Activated naive CD4-positive, alpha-beta T cell treated with anti-CD3 and anti-CD28 coated beads for 36 hours (primary cell): ENCODE data around the gene PRKN. TPM values are rescaled to one million over a fixed set of nuclear protein-coding genes. Genes with fewer than 3 reads are reported as not detected.
"Not testable (repeated sequence)": the region's sequence is repeated elsewhere in the genome, so short reads cannot be mapped to it uniquely, and the experiment has no call there.

Source experiments
- CTCF ChIA-PET: fragments of 350-600 bp; sonication (Branson Sonifier 250); formaldehyde crosslinking; loops from one replicate; lab custom pipeline; 2021; ENCODE audit warnings: antibody characterized with exemption; lab: Charles Lee
- DNase-seq: peaks from one replicate; pipeline ENCODE4 v3.0.0-alpha.2; 2020
- H3K27ac Mint-ChIP-seq: one replicate; pipeline ENCODE4 v1.8.0; 2021; ENCODE audit warnings: mild to moderate bottlenecking, mixed read lengths
- H3K27me3 Mint-ChIP-seq: one replicate; pipeline ENCODE4 v1.8.0; 2021; ENCODE audit warnings: low read depth, mixed read lengths
- H3K36me3 Mint-ChIP-seq: one replicate; pipeline ENCODE4 v1.8.0; 2021; ENCODE audit warnings: low read depth, mixed read lengths
- H3K4me1 Mint-ChIP-seq: one replicate; pipeline ENCODE4 v1.8.0; 2021; ENCODE audit warnings: low read depth, mixed read lengths
- H3K4me3 Mint-ChIP-seq: one replicate; pipeline ENCODE4 v1.8.0; 2021; ENCODE audit warnings: mild to moderate bottlenecking, moderate library complexity, mixed read lengths
- H3K9me3 Mint-ChIP-seq: one replicate; pipeline ENCODE4 v1.8.0; 2021; ENCODE audit warnings: mixed read lengths
- intact Hi-C: fragments of 100-400 bp; cut with micrococcal nuclease; formaldehyde crosslinking; loops from one replicate; pipeline ENCODE4 v1.15.1; 2023
- total RNA-seq, 2 experiments: library from RNA; stranded (reverse); gene quantifications; one replicate each; pipeline ENCODE4 v1.2.3, GENCODE V29; 2021

PRKN gene
- total RNA-seq, 2 experiments from 2014 or later, result 0.33 to 0.72 TPM

DNA sequence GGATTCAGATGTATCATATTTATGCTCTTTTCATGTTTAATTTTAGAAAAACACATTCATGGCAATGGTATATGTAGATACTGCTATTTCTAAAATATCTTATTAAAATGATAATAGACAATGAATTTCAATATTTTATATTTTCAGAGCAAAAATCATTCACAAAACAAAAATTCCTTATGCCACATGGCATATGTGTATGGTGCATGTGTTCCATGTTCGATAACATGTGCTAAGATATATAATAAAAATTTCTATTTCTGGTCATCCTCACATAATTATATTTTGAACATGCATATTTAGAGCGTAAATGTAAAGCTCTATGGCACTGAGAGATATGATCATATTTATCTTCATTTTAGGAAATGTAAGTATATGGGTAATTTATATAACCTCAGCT is 847.5 kb downstream of the PRKN start:
- DNase-seq, result no peak
- Mint-ChIP-seq H3K27me3 (no peaks in the 10 kb centered on the region), H3K27ac (no peak overlapping the region), H3K36me3 (no peaks in the 10 kb centered on the region), H3K9me3 (no peaks in the 10 kb centered on the region), H3K4me1 (no peaks in the 10 kb centered on the region), H3K4me3 (no peak overlapping the region)
- CTCF ChIA-PET, result interaction anchor here (0.6 kb wide), 1 partner anchor 37 kb away, joined by 3 read pairs; no protein-coding TSS in a partner anchor
- intact Hi-C loops, result no loop called here

DNA sequence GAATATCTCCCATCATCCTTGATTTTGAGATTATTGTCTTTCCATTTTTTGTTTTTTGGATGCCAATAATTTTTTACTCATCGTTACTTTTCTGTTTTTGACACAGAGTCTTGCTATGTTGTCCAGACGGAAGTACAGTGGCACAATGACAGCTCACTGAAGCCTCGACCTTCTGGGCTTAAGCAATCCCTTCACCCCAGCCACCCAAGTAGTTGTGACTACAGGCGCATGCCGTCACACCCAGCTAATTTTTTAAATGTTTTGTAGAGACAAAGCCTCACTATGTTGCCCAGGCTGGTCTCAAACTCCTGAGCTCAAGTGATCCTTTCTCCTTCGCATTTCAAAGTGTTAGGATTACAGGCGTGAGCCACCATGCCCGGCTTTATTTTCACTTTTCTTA is 851.3 kb downstream of the PRKN start:
- no peaks in the 10 kb centered on the region for H3K36me3 Mint-ChIP-seq
- CTCF ChIA-PET, result no interaction called here
- no peak overlapping the region for H3K4me3 Mint-ChIP-seq
- no peak overlapping the region for H3K27ac Mint-ChIP-seq
- peaks cover 5% of the 10 kb centered on the region for H3K9me3 Mint-ChIP-seq
- H3K27me3 Mint-ChIP-seq, result no peaks in the 10 kb centered on the region
- intact Hi-C loops, result no loop called here
- no peak for DNase-seq
- no peaks in the 10 kb centered on the region for H3K4me1 Mint-ChIP-seq

GRCh38 chr6:161870236-161870901 is 857.2 kb downstream of the PRKN start:
- DNase-seq, result no peak
- Mint-ChIP-seq H3K27ac (no peak overlapping the region), H3K36me3 (no peaks in the 10 kb centered on the region), H3K9me3 (peaks cover 5% of the 10 kb centered on the region), H3K27me3 (no peaks in the 10 kb centered on the region), H3K4me1 (no peaks in the 10 kb centered on the region), H3K4me3 (no peak overlapping the region)
- CTCF ChIA-PET, result no interaction called here
- intact Hi-C loops, result no loop called here

- DNase-seq, result no peak
- Mint-ChIP-seq H3K27ac (no peak overlapping the region), H3K4me1 (no peaks in the 10 kb centered on the region), H3K27me3 (no peaks in the 10 kb centered on the region), H3K9me3 (peaks cover 5% of the 10 kb centered on the region), H3K36me3 (no peaks in the 10 kb centered on the region), H3K4me3 (no peak overlapping the region)
- CTCF ChIA-PET, result no interaction called here
- intact Hi-C loops, result no loop called here
Measured at GRCh38 chr6:161869491-161869890, 858.1 kb downstream of the PRKN start.

DNA sequence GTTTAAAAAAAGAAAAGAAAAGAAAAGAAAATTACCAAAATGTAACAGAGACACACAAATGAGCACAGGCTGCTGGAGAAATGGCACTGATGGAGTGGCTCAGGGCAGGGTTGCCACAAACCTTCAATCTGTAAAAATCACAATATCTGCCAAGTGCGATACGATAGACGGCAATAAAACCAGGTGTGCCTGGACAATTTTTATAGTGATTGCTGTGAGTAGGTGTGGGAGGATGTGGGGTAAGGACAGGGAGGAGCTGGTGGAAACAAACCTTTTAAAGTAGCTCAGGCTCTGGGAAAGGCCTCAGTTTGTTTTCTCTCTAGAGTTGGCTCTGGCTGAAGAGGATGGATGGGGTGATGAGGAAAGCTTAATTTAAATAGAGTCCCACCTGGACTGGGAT is 861.0 kb downstream of the PRKN start:
- Mint-ChIP-seq H3K9me3 (no peaks in the 10 kb centered on the region), H3K36me3 (no peaks in the 10 kb centered on the region), H3K4me3 (no peak overlapping the region), H3K4me1 (no peaks in the 10 kb centered on the region), H3K27ac (no peak overlapping the region), H3K27me3 (no peaks in the 10 kb centered on the region)
- CTCF ChIA-PET, result no interaction called here
- no peak for DNase-seq
- intact Hi-C loops, result no loop called here

- H3K4me3 Mint-ChIP-seq, H3K36me3 Mint-ChIP-seq, H3K27ac Mint-ChIP-seq, CTCF ChIA-PET, intact Hi-C loops, H3K9me3 Mint-ChIP-seq, DNase-seq, H3K4me1 Mint-ChIP-seq, H3K27me3 Mint-ChIP-seq: not testable (repeated sequence)
Measured at GRCh38 chr6:161861061-161861460, 866.5 kb downstream of the PRKN start.

DNA sequence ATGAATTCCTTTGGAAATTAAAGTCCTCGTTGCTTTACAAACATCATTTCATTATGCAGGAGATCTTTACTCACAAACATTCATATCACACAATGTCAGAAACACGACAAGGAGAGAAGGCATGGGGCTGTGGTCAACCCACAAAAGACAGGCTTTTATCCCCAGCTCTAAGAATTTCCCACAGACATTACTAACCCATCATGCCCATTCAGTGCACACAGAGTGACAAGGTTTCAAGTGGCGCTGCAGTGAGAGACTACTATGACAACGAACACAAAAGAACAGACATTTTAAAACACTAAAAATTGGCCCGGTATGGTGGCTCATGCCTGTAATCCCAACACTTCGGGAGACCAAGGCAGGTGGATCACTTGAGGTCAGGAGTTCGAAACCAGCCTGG is 873.9 kb downstream of the PRKN start:
- CTCF ChIA-PET, result no interaction called here
- intact Hi-C loops, result no loop called here
- H3K4me3 Mint-ChIP-seq, result no peak overlapping the region

GRCh38 chr6:161851486-161851885 is 876.1 kb downstream of the PRKN start:
- CTCF ChIA-PET, H3K36me3 Mint-ChIP-seq, H3K27ac Mint-ChIP-seq, H3K27me3 Mint-ChIP-seq, H3K4me1 Mint-ChIP-seq, H3K9me3 Mint-ChIP-seq, intact Hi-C loops, H3K4me3 Mint-ChIP-seq, DNase-seq: not testable (repeated sequence)

More for the DNA sequence above, 873.9 kb downstream of the PRKN start:
- H3K4me1 Mint-ChIP-seq, result no peaks in the 10 kb centered on the region
- no peaks in the 10 kb centered on the region for H3K36me3 Mint-ChIP-seq
- H3K27ac Mint-ChIP-seq, result no peak overlapping the region
- DNase-seq, result no peak
- H3K9me3 Mint-ChIP-seq, result no peaks in the 10 kb centered on the region
- H3K27me3 Mint-ChIP-seq, result no peaks in the 10 kb centered on the region

DNA sequence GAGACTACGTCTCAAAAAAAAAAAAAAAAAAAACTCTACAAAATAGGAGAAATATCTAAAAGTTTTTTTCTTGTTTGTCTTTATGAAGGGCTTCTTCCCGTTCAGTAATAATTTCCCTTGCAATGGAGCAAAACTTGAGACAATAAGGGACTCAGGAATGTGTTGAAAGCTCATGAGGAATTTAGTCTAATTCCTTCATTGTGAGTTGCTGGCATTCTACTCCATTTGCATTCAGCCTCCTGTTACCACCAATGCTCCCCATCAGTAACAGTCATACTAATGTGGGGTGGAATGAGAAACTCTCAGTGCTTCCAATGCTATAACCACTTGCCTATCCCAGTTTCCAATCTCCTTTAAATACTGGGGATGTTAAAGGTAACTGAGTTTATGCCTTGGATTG is 877.0 kb downstream of the PRKN start:
- intact Hi-C loops, result no loop called here
- CTCF ChIA-PET, result no interaction called here
- H3K36me3 Mint-ChIP-seq, result no peaks in the 10 kb centered on the region
- no peaks in the 10 kb centered on the region for H3K4me1 Mint-ChIP-seq
- no peak overlapping the region for H3K4me3 Mint-ChIP-seq
- no peak for DNase-seq
- H3K27me3 Mint-ChIP-seq, result no peaks in the 10 kb centered on the region
- H3K9me3 Mint-ChIP-seq, result no peaks in the 10 kb centered on the region
- no peak overlapping the region for H3K27ac Mint-ChIP-seq

DNA sequence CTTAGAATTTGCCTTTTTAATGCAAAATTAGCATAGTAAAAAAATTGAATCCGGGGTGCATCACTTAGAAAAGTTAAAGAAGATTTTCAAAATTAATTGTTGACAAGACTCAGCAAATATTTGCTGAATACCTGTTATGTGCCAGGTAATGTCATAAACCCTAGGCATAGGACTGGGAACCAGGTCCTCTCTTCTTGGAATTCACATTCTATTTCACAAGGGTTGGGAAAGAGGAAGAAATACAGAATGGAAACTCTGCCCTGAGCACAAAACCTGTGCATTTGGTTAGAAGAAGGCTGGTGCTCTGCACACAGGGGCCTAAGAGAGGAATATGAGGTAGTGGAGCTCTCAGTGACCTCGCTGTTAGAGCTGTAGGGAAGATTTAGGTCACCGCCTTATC is 879.9 kb downstream of the PRKN start:
- no peak for DNase-seq
- no peak overlapping the region for H3K27ac Mint-ChIP-seq
- H3K27me3 Mint-ChIP-seq, result no peaks in the 10 kb centered on the region
- no peak overlapping the region for H3K4me3 Mint-ChIP-seq
- no peaks in the 10 kb centered on the region for H3K9me3 Mint-ChIP-seq
- CTCF ChIA-PET, result interaction anchor here (0.7 kb wide), 1 partner anchor 365 kb away, joined by 4 read pairs; no protein-coding TSS in a partner anchor
- H3K4me1 Mint-ChIP-seq, result no peaks in the 10 kb centered on the region
- no peaks in the 10 kb centered on the region for H3K36me3 Mint-ChIP-seq
- intact Hi-C loops, result no loop called here

GRCh38 chr6:161844804-161845203 is 882.8 kb downstream of the PRKN start:
- Mint-ChIP-seq H3K4me1 (no peaks in the 10 kb centered on the region), H3K9me3 (no peaks in the 10 kb centered on the region), H3K27ac (no peak overlapping the region), H3K27me3 (no peaks in the 10 kb centered on the region), H3K36me3 (no peaks in the 10 kb centered on the region), H3K4me3 (no peak overlapping the region)
- no peak for DNase-seq
- intact Hi-C loops, result no loop called here
- CTCF ChIA-PET, result no interaction called here

GRCh38 chr6:161843066-161843465 is 884.5 kb downstream of the PRKN start:
- no peak for DNase-seq
- H3K27me3 Mint-ChIP-seq, result no peaks in the 10 kb centered on the region
- no peaks in the 10 kb centered on the region for H3K36me3 Mint-ChIP-seq
- CTCF ChIA-PET, result interaction anchor here (0.6 kb wide), 1 partner anchor 37 kb away, joined by 3 read pairs; no protein-coding TSS in a partner anchor
- H3K9me3 Mint-ChIP-seq, result no peaks in the 10 kb centered on the region
- no peak overlapping the region for H3K27ac Mint-ChIP-seq
- intact Hi-C loops, result no loop called here
- no peak overlapping the region for H3K4me3 Mint-ChIP-seq
- no peaks in the 10 kb centered on the region for H3K4me1 Mint-ChIP-seq

GRCh38 chr6:161840380-161840779 is 887.2 kb downstream of the PRKN start:
- DNase-seq, result no peak
- Mint-ChIP-seq H3K27me3 (no peaks in the 10 kb centered on the region), H3K27ac (no peak overlapping the region), H3K4me1 (no peaks in the 10 kb centered on the region), H3K36me3 (no peaks in the 10 kb centered on the region), H3K4me3 (no peak overlapping the region), H3K9me3 (no peaks in the 10 kb centered on the region)
- intact Hi-C loops, result no loop called here
- CTCF ChIA-PET, result no interaction called here
